Loucy (cell line): ENCODE results near the gene SLC34A3.
A peak's percentile ranks its signal among the peaks of the same experiment; 100 is the strongest.

Source experiments
- H2AFZ ChIP-seq: fragments of 200-600 bp; sonication (generic); 2 replicates; pipeline ENCODE4 v1.6.0; 2016; ENCODE audit warnings: antibody characterized with exemption, mild to moderate bottlenecking, low read length, moderate library complexity
- H3F3A ChIP-seq: fragments of 200-600 bp; 2 replicates; pipeline ENCODE4 v1.6.0; 2016; ENCODE audit warnings: antibody characterized with exemption, low read depth, mild to moderate bottlenecking
- H3K27me3 ChIP-seq: fragments of 200-600 bp; sonication (generic); 2 replicates; pipeline ENCODE4 v1.6.1; 2014; ENCODE audit warnings: low read length, mild to moderate bottlenecking; ENCODE audit not compliant: insufficient read depth, poor library complexity, severe bottlenecking
- H3K36me3 ChIP-seq: fragments of 200-600 bp; sonication (generic); 2 replicates; pipeline ENCODE4 v1.6.1; 2016; ENCODE audit warnings: low read length; ENCODE audit not compliant: insufficient read depth
- H3K4me1 ChIP-seq: fragments of 200-600 bp; sonication (generic); 2 replicates; pipeline ENCODE4 v1.5.1; 2014; ENCODE audit warnings: low read length, mild to moderate bottlenecking; ENCODE audit not compliant: insufficient read depth, poor library complexity, severe bottlenecking
- H3K4me2 ChIP-seq: fragments of 200-600 bp; sonication (generic); 2 replicates; pipeline ENCODE4 v1.6.0; 2014; ENCODE audit warnings: antibody characterized with exemption, low read length, low read depth, mild to moderate bottlenecking; ENCODE audit not compliant: poor library complexity, severe bottlenecking
- H3K4me3 ChIP-seq: fragments of 200-600 bp; sonication (generic); 2 replicates; pipeline ENCODE4 v1.5.1; 2014; ENCODE audit warnings: low read length, mild to moderate bottlenecking, mixed read lengths; ENCODE audit not compliant: poor library complexity, severe bottlenecking
- H3K79me2 ChIP-seq: fragments of 200-600 bp; sonication (generic); 2 replicates; pipeline ENCODE4 v1.6.1; 2014; ENCODE audit warnings: low read length; ENCODE audit not compliant: insufficient read depth
- H3K9ac ChIP-seq: fragments of 200-600 bp; sonication (generic); 2 replicates; pipeline ENCODE4 v1.6.0; 2014; ENCODE audit warnings: mild to moderate bottlenecking, low read depth, low read length, moderate library complexity; ENCODE audit not compliant: poor library complexity, severe bottlenecking
- H3K9me2 ChIP-seq: fragments of 200-600 bp; sonication (generic); replicated peaks from 2 replicates; pipeline ENCODE4 v1.6.1; 2016; ENCODE audit warnings: low read depth, low read length, mixed read lengths
- H3K9me3 ChIP-seq: fragments of 200-600 bp; sonication (generic); 2 replicates; pipeline ENCODE4 v1.6.1; 2014; ENCODE audit warnings: mild to moderate bottlenecking, antibody characterized with exemption, low read length, low read depth; ENCODE audit not compliant: insufficient read depth
- H4K20me1 ChIP-seq: fragments of 200-600 bp; sonication (generic); 2 replicates; pipeline ENCODE4 v1.6.0; 2014; ENCODE audit warnings: antibody characterized with exemption, low read length, mild to moderate bottlenecking; ENCODE audit not compliant: insufficient read depth, poor library complexity, severe bottlenecking
- EZH2phosphoT487 ChIP-seq: fragments of 200-600 bp; IDR thresholded peaks from 2 replicates; pipeline ENCODE4 v1.6.1; 2018; ENCODE audit warnings: antibody characterized with exemption, mild to moderate bottlenecking, moderate library complexity, borderline replicate concordance
- TF ChIP-seq, protein P1 (sequence below): fragments of 200-600 bp; sonication (generic); conservative IDR thresholded peaks from 2 replicates; pipeline ENCODE4 v1.5.1; 2014; ENCODE audit warnings: mild to moderate bottlenecking, antibody characterized with exemption, low read length

The SLC34A3 gene

GRCh38 chr9:137221095-137221505 lies 9.6 kb upstream of the SLC34A3 start:
- TF ChIP-seq, protein P1, sequence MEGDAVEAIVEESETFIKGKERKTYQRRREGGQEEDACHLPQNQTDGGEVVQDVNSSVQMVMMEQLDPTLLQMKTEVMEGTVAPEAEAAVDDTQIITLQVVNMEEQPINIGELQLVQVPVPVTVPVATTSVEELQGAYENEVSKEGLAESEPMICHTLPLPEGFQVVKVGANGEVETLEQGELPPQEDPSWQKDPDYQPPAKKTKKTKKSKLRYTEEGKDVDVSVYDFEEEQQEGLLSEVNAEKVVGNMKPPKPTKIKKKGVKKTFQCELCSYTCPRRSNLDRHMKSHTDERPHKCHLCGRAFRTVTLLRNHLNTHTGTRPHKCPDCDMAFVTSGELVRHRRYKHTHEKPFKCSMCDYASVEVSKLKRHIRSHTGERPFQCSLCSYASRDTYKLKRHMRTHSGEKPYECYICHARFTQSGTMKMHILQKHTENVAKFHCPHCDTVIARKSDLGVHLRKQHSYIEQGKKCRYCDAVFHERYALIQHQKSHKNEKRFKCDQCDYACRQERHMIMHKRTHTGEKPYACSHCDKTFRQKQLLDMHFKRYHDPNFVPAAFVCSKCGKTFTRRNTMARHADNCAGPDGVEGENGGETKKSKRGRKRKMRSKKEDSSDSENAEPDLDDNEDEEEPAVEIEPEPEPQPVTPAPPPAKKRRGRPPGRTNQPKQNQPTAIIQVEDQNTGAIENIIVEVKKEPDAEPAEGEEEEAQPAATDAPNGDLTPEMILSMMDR: no peak
- TF ChIP-seq EZH2phosphoT487: no peak
- Histone ChIP-seq H3K9me3 (no peaks in the 10 kb centered on the region), H3K4me2 (no peak overlapping the region), H3F3A (no peaks in the 10 kb centered on the region), H3K79me2 (no peaks in the 10 kb centered on the region), H2AFZ (no peak overlapping the region), H4K20me1 (no peaks in the 10 kb centered on the region), H3K4me3 (no peak overlapping the region), H3K36me3 (no peaks in the 10 kb centered on the region), H3K4me1 (peaks cover 21% of the 10 kb centered on the region), H3K27me3 (no peaks in the 10 kb centered on the region), H3K9me2 (no peaks in the 10 kb centered on the region), H3K9ac (no peak overlapping the region)

- H3F3A ChIP-seq: no peaks in the 10 kb centered on the region
- no peaks in the 10 kb centered on the region for H3K9me3 ChIP-seq
- H3K4me1 ChIP-seq: peaks cover 21% of the 10 kb centered on the region
- H3K4me3 ChIP-seq: peak overlapping the region; percentile 56
- no peaks in the 10 kb centered on the region for H3K27me3 ChIP-seq
- no peak overlapping the region for H3K4me2 ChIP-seq
- H3K9me2 ChIP-seq: no peaks in the 10 kb centered on the region
- no peak overlapping the region for H3K9ac ChIP-seq
- H2AFZ ChIP-seq: peak overlapping the region; percentile 36; the same call in 1 of the 2 replicates
- no peaks in the 10 kb centered on the region for H3K79me2 ChIP-seq
- H3K36me3 ChIP-seq: no peaks in the 10 kb centered on the region
- TF ChIP-seq EZH2phosphoT487: no peak
- TF ChIP-seq, protein P1: no peak
- H4K20me1 ChIP-seq: no peaks in the 10 kb centered on the region
These were observed 9.1 kb upstream of the SLC34A3 start for GRCh38 chr9:137221506-137222111.

DNA sequence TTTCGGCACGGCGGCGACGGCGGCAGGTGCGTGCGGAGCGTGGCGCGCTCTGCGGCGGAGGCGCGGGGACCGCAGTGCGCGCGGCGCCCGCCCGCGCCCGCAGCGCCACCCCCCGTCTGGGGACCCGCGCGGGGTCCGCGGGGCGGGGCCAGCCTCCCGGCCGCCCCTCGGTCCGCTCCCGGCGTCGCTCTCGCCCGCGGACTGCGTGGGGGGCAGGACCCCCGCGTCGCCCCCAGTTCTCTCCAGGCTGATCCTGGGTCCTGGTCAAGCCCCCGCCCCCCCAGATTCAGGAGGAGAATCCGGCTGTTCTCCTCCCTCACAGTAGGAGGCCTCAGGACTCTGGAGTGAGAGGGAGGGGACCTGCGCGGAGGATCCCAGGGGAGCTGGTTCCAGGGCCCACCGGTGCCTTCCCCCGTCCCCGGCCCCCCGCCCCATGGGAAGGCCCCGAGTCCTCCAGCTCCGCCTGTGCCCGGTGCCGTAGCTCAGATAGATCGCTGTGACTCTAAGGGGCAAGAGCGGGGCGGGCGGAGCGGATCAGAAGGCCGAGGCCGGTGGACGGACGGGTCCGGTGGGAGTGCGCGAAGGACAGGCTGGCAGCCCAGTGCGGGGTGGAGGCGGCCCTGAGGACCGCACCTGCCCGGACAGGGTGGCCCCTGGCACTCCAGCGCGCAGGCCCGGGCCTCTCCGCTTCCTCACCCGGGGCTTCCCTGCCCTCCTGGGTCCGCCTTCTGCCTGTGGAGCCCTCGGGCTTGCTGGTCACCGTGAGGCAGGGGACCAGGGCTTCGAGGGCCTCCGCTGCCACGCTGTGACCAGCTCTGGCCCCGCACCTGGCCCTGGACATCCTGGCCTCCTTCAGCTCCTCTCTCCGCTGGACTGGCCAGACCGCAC lies 8.3 kb upstream of the SLC34A3 start, which contains the start of gene RNF208:
RNF208 (minus strand) TSS at position 51 of the 888 bp plus-strand sequence. CDS start 1,028 bp downstream, outside the sequence.
- H2AFZ ChIP-seq: peak within 1 kb of the TSS; percentile 51; the same call in 1 of the 2 replicates
- H4K20me1 ChIP-seq: no peaks in the 10 kb centered on the region
- H3K4me1 ChIP-seq: peaks cover 21% of the 10 kb centered on the region

More for the DNA sequence above, 8.3 kb upstream of the SLC34A3 start, which contains the start of gene RNF208:
- Histone ChIP-seq H3K79me2 (no peaks in the 10 kb centered on the region), H3F3A (no peaks in the 10 kb centered on the region), H3K36me3 (no peaks in the 10 kb centered on the region), H3K9me3 (no peaks in the 10 kb centered on the region), H3K27me3 (no peaks in the 10 kb centered on the region), H3K9me2 (no peaks in the 10 kb centered on the region), H3K4me3 (peak within 1 kb of the TSS; percentile 90), H3K9ac (peak within 1 kb of the TSS; percentile 97), H3K4me2 (peak within 1 kb of the TSS; percentile 77)
- TF ChIP-seq EZH2phosphoT487: no peak
- TF ChIP-seq, protein P1: no peak
